KG1 (cell line): ENCODE measurements around the gene GLT6D1.

Experiments
- DNase-seq: peaks from one replicate; lab custom pipeline; 2025; lab: John Stamatoyannopoulos, UW

The GLT6D1 gene

DNA sequence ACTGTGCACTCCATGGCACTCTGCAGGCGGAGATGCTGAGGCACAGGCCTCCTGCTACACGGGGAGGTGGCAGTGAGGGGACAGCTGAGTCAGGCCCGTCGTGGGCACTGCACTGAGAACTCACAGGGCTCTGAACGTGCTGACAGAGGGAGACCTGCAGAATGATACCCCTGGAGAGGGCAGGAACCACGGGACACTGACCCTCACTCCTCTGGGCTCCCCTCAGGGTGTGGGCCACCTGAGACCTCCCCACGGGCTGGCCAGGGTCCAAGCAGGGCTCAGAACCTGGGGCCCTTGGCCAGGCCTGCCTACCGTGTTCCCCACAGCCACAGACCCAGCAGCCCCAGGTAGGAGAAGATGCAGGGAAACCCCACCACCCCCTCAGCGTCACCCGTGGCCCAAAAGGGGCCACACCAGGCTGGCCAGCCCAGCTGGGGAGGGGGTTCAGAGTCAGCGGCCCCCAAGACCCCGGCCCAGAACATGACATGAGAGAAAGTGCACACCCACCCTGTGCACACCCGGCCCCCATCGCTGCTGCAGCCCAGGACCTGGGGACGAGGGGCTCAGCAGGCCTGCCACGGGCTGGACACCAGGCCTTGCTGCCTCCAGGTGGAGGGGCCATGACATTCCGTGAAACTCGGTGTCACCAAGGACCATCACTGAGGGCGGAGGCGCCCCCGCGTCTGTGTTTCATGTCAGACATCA is 30.9 kb downstream of the GLT6D1 start:
- no peak for DNase-seq

DNA sequence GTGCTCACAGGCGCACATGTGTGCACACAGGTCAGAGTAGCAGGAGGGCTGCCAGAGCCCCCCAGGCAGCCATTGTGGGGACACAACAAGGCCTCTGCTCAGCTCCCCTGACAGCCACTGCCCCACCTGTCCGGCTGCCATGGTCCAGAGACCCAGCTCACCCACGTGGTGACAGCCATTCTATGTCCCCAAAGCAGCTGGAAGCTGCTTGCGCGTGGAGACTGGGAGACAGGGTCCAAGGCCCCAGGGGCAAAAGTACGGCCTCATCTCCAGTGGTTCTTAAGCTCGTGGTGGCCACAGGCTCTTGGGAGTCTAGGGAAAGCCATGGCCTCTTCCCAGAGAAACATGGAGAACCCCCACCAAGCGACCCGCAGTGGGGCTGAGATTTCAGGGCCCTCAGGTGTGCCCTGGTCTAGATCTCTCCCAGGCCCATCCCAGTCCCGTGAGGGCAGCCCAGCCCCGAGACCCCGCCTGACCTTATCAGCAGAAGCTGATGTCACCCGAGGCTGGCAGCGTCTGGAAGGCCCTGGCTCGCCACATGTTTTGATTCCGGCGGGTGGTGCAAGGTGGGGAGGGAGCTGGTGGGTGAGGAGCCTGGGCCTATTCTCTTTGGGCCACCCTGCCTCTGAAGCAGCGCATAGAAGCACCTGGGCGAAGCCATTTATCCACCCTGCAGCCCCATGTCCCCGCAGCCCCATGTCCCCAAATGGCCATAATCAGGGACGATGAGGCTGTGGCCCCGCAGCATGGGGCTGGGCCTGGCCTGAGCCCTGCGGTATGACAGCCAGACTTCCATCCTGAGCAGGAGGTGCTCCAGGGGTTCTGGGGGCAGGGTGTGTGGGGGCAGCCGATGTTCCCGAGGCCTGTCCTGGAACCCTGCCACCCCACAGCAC is 31.7 kb downstream of the GLT6D1 start:
- no peak for DNase-seq

DNA sequence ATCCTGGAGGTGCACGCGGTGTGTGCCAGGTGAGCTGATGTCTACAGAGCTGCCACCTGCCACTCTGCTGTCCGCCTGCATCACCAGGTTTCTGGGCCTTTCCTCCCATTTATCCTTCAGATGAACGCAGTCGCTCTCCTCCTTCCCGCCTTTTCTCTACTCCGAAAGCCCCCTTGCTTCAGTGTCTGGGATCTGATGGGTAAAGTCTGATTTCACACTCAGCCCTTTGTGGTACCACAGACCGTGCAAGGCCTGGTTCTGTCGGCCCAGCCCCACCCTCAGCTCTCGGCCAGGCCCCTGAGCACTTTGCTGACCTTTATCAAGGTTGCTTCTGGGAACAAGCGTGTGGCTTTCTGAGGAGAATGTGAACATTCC is 32.5 kb downstream of the GLT6D1 start:
- DNase-seq: no peak

DNA sequence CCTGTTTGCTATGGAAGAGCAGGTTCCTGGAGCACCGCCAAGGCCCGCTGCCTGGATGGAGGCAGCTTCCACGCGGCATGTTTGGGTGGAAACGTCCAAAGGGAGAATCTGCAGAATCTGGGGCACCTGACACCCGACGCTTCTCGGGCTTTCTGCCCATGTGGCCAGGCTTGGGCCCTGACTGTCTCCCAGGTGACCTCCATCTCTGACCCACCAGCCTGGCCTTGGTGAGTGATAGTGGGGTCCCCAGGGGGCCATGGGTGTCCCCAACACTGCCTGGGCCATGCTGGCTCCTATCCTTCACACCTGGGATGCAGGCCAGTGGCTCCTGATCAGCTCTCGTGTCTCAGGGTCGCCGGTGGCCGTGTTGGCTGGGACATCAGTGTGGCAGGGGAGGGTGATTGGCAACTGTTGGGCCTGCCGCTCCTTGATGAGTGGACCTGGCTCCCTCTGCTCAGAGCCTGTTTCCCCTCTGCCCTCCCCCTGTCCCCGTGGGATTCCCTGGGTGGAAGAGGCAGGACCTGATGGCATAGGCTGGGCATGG is 34.0 kb downstream of the GLT6D1 start:
- DNase-seq: no peak

DNA sequence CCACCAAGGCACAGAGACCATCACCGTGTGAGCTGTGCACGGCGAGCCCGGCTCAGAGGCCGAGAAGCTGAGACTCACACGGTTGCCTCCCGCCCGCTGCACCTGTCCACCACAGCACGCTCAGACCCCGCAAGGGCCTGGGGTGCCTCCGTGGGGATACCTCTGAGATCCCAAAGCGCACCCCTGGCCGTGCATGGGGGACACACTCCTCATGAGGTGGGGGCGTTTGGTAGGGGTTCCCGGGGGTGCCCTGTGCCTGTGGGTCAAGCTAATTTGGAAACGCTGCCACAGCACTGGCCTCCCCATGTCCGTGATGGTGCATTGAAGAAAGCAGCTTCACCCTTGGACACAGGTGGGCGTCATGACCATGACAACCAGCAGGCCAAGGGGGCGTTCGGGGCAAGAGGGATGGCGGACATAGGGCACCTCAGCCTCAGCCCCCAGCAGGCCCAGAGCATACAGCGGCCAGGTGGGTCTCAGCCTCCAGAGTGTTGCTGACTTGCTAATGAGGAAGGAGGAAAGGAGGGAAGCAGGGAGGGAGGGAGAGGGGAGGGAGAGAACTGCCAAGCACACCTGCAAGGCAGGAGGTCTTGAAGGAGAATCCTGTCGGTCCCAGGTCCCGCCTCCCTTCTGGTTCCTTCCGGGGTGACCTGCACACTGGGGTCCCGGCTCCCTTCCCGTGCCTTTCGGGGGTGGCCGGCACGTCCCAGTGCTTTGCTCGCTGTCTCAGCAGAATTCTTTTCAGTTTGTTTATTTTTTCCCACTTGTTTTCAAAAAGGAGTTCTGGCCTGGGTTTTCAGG is 34.7 kb downstream of the GLT6D1 start:
- no peak for DNase-seq

DNA sequence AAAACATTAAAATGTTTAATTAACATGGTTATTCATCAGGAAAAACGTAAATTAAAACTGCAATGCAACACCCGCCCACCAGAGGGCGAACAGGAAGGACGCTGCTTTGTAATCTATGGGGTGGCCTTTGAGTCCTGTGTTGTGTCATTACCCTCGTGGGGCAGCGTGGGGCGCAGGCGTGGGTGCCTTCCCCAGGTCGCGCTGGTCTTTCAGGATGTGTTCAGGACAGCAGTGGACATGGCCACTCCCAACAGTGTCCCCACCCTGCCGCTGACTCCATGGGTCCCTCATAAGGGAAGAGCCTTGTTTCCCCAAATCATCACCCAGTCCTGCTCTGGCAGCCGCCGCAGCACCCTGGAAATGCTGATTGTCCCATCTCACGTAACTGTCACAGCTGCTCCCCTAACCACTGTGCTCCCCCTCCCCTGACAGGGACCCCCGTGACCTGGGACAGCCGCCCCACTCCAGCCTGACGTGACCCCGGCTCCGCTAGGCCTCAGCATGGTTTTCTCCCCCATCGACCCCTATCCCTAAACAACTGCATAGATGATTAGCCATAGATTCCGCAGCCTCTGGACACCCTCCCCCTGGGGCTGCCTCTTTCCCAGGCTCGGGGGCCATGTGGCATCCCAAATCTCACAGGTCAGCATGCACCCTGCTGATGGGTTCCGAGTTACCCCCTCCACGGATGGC is 36.4 kb downstream of the GLT6D1 start:
- DNase-seq: peak; percentile 40

DNA sequence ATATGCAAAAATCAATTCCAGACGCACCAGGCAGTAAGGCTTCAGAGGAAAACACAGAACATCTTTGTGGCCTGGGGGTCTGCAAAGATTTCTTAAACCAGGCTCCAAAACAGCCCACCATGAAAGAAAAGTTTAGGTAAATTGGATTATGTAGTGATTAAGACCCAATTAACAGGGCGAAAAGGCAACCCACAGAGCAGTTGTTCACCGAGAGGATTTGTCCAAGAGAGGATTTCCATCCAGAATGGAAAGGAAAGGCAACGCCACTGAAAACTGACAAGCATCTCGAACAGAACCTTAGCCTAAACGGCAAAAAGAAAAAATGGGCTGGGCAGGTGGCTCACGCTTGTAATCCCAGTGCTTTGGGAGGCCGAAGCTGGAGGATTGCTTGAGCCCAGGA is 37.4 kb downstream of the GLT6D1 start:
- DNase-seq: no peak

DNA sequence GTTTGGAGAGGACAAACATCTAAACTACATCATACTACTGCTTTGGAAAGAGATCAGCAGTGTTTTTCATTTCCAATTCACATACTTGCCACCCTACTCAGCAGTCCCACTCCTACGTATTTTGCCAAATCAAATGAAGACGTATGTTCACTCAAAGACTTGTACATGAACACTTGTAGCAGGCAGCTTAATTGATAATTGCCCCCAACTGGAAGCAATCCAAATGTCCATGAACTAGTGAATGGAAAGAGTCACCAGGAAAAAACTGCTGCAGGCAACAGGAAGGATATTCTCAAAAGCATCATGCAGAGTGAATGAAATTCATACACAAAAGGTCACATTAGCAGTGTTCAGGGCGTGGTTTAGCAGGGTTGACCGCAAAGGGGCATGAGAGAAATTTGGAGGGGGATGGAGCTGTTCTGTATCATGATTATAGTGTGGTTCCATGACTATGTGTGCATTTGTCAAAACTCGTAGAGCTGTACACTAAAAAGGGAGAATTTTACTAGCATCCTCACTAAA is 39.0 kb downstream of the GLT6D1 start:
- no peak for DNase-seq

DNA sequence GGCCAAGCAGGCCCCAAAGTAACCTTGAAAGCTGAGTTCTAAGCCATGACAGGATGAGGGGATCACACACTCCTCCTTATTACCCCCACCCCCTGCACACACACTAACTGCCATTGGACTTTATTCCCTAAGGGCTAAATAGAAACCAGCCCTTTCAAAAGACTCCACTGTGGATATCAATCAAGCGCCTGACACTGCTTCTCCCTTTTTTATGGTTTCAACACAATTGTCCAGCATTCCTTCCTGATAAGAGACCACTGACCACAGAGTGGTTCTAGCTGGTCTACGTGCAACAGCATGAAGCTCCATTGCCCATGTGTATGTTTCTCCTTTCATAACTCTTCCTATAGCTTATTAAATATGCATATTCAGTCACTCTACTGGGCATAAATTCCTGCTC is 43.1 kb downstream of the GLT6D1 start:
- no peak for DNase-seq

DNA sequence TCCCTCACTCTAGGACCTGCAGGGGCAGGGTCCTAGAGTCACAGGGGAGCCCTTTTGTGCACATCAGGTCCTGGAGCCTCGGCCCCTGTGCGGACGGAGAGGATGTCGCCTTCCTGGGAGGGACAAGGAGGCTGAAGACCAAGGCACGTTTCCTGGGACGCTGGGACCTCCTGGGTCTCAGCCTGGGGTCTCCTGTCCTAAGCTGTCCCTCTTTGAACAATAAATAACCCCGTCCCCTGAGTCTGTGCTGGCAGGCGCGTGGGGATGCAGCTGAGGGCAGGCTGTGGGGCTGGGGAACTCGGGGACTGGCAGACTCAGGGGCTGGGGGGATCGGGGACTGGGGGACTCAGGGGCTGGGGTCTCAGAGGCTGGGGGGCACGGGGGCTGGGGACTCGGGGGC is 46.7 kb downstream of the GLT6D1 start:
- no peak for DNase-seq

DNA sequence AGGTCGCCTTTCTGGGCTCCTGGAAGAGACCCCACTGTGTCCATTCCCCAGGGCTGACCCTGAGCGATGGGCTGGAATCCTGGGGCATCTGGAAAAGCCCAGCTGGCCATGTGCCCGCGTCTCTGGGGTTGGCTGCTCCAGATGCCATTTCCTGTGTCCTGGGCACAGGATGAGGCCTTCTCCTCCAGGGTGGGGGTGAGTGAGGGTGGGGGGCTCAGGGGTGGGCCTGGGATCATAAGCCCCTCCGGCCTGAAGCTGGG is 47.1 kb downstream of the GLT6D1 start:
- no peak for DNase-seq

DNA sequence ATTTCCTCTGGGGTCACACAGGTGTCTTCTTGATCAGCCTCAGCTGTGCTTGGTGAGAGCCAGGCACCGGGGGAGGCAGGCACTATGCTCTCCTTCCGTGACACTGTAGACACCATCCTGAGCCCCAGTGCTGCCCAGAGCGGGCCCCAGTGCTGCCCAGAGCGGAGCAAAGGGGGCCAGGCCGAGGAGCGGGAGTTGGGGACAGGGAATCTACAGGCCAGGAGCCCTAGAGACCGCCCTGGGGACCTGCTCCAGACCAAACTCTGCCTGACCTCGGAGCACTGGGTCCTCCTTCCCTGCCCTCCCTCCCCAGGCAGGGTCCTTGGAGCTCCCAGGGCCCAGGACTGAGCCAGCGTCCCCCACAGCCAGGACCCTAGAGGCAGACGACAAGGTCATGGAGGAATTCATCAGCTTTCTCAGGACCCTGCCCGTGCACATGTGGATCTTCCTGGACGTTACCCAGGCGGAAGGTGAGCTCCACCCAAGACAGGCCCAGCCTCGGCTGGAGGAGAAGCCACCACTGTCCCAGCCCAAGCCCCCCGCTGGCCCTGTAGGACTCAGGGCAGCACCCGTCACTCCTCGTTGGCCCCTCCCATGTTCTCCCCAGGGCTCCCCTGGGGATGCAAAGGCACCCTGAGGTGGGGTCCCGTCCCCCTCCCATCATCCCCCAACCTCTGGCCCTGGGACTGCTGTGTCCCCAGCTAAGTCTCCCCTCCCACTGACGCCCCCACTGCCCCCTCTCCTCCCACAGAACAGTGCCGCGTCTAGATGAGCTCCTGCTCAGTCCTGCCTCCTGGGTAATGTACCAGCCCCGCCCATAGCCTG is 47.6 kb downstream of the GLT6D1 start:
- no peak for DNase-seq

DNA sequence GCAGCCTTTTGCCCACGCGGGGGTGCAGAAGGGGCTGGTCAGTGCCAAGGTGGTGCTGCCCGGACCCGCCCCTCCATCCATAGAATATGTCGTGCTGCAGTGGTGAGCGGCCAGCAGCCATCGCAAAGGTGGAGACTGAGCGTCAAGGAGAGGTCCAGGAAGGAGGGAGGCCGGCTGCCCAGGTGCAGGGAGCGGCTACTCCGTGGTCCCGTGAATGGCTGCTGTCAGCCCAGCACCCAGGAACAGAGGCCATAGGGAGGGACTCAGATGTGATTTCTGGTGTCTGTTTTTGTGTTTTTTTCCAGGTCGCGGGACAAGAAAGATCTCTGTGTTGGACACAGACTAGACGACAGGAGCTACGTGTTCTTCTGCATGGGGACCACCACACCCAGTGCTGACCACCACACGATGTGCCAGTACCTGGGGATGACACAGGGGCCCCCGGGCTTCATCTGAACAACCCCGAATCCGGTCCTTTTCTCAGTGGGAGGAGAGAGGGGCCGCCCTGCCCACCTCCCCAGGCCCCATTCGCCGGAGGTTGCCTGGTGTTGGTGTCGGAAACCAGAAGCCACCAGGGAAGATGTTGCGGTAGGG is 48.8 kb downstream of the GLT6D1 start:
- DNase-seq: no peak

DNA sequence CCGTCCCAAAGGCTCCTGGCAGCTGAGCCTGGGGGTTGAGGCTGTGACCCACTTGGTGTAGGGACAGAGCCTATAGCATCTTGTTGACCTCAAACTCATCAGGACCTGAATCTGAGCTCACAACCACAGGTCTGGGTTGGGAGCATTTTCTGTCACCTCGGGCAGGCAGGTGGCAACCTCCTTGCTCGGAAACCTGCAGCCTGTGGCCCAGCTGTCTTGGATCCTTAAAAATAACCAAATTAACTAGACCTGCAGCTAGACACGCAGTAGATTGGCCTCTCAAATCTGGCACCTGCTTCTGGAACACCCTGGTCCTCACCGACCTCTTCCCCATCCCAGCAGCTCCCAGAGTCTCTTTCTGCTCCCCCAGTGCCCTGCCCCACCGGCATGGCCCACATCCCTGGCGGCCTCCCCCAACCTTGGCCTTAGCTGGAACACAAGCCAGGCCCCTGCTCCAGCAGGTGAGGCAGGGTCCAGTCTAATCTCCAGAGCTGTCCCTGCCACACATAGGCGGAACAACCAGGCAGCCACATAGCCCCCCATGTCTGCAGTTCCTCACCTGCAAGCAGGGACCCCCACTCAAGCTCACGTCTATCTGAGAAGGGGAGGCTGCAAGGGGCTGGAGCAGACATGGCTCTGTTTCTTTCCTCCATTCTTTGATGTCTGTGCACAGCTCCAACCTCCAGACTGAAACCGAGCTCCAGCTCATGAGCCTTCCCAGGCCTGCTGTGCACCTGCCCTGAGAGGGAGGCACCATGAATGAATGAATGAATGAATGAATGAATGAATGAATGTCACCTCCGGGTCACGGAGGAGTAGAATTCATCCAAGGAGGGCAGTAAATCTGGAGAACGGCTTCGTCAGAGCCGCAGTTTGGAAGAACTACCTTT is 49.5 kb downstream of the GLT6D1 start:
- no peak for DNase-seq

DNA sequence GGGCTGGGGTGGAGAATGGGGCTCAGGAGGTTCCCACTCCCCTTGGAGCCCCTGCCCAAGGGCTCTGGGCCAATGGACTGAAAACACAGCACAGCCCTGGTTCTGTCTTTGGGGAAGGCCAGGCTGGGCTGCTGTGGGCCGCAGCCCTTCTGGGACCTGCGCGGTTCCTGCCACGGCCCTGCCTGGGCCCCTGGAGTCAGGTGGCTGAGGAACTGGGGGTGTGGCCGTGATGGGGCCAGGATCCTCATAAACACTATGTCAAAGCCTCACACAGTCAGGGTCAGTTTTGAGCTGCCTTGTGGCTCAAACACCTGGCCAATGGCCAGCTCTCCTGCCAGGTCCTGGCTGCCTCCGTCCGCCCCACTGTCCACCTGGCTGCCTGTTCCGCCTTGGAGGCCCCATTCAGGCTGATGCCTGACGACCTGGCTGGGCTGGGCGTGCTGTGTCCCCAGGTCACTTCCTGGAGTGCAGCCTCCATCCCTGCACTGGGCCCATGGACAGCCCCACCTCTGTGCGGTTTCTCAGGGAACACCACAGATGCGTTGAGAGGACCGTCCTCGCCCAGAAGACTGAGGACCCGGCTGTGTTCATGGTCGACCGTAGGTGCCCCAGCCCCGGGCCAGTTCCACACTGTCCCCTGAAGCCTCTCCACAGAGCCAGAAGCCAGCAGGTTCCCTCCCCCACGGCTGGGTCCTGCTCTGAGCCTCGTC is 50.3 kb downstream of the GLT6D1 start:
- no peak for DNase-seq

DNA sequence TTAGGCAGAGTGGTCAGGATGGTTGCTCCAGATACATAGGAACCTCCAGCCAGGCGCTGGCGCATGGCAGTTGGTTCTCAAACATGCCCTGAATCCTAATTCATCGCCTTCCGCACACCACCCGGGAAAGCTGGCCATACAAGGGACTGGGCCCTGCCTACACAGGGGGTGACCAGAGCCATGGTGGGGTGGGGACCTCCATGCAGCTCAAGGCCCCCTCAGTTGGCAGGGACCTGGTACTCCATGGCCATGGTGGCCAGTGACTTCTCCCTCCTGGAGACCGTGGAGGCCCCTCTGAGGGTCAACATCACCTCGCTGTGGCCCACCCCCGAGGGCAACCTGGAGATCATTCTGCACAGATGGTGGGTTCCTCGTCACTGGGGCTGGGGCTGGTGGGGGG is 51.0 kb downstream of the GLT6D1 start:
- DNase-seq: no peak

DNA sequence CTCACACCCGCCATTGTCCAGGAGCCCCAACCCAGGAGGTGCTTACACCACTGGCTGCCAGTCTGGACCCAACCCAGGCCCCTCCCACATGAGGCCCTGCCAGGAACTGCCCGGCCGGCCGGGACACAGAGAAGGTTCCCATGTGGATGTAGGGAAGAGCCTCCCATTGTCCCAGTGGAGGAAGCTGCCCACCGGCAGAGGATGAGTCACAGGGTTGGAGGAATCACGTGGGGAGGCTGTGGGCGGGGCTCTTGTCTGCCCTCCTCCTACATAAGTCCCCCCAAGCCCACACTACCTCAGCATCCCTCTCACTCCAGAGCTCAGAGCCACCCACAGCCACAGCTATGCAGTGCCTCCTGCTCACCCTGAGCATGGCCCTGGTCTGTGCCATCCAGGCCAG is 51.7 kb downstream of the GLT6D1 start:
- DNase-seq: no peak

DNA sequence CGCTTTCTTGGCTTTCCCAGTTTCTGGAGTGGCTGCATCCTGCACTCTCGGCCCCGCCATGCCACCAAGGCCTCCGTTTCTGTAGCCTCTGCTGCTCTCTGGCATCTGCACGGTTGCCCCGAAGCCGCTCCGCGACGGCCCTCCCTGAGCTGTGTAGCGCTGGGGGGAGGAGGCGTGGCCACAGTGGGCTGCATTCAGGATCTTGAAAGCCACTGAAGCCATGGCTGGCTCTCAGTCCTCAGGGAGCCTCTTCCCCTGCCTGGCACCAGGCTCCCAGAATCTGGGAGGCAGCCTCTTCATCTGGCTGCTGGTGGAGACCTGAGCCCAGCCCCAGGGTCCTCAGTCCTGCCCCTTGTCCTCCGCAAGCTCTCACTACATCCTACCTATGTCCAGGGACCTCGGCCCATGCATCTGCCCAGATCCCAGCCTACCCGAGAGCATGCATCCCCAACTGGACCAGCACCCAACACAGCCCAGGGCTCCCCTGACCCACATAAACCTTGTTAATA is 52.7 kb downstream of the GLT6D1 start:
- no peak for DNase-seq

DNA sequence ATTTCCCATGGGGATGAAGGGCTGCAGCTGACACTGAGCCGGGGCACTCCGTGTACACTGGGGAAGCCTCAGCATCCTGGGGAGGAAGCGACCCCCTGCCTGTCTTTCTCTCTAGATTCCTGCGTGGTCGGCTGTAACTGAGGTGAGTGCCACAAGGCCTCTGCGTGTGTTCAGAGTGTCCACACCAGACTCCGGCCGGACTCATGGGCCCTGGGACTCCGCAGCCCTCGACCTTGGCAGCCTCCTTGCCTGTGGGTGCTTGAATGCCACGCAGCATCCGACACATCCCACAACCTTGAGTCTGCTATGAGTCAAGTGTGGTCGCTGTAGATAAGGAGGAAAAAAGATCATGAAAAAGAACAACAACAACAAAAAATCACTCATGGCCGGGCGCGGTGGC is 54.4 kb downstream of the GLT6D1 start:
- no peak for DNase-seq
